NOMO-1 treated with DMSO at 0.1 percent for 48 hours (cell line): ENCODE results near the gene METTL13.
"Not testable (repeated sequence)": the region's sequence is repeated elsewhere in the genome, so short reads cannot be mapped to it uniquely, and the experiment has no call there.

ENCODE experiments used
- DNase-seq: peaks from one replicate; lab custom pipeline; 2025; ENCODE audit not compliant: unreplicated experiment; lab: John Stamatoyannopoulos, UW

Gene METTL13

DNA sequence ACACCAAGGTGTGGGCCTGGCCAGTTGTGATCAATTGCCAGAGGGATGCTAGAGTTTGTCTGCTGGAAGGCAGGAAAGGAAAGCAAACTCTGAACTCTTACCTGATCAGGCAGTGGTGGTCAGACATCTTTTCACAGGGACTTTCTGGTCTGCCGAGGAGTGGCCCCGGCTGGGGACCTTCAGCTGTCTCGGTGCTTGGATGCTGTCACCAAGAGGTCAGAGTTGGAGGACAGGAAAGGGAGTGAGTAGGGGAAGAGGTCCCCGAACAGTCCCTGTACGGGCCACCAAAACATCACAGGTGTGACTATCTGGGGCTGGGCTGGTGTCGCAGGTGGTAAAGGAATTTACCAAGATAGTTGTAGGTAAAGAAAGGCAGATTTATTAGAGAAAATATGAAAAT is 17.7 kb upstream of the METTL13 start:
- DNase-seq: no peak

DNA sequence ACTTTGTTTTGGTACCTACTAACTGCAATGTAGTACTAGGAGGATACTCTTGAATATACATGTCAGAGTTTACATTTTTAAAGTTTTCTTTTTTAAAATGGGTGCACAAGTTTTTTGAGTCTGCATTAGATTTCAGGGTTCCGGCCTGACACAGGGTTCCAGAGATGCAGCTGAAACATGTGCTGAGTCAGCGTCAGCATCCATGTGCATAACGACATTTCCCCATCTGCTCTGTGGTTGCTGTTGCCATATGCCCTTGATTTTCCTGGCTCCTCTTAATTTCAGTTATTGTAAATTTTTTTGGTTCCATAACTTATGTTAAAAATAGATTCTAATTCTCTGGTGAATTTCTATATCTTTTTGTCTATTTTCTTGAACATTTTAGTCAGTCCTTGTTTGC is 12.3 kb upstream of the METTL13 start:
- no peak for DNase-seq

DNA sequence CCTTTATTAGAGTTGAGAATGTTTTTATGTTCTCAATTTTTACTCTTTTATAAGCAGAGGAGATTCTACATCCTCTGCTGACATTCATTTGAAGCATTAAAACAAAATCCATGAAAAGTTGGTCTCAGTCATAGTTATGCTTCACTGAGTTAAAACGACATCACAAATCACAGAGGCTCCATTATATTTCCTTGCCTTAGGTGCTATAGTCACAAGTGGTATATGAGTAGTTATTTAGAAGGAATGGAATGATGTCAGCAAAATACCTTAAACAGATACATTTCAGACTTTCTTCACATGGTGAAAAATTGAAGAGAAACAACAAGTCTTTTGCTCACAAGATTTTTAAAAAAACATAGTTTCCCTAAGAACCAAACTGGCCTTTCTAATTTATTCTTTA is 11.7 kb upstream of the METTL13 start:
- no peak for DNase-seq

DNA sequence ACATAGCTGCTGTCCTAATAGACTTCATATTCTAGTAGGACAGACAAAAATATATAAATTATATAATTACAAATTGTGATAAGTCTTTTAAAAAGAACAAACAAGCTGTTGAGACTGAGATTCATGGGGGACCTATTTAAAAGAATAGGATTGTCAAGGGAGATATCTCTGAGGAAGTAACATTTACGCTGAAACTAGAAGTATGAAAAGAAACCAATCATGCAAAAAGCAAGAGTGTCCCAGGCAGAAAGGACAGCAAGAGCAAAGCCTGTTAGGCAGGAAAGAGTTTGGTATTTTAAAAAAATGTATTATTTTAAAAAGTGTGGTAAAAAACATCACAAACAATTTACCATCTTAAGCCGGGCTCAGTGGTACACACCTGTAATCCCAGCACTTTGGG is 9.1 kb upstream of the METTL13 start:
- no peak for DNase-seq

- no peak for DNase-seq
These were observed 781 bp upstream of the METTL13 start for GRCh38 chr1:171780583-171781175.

GRCh38 chr1:171783816-171784530 is 2.5 kb downstream of the METTL13 start:
- no peak for DNase-seq

DNA sequence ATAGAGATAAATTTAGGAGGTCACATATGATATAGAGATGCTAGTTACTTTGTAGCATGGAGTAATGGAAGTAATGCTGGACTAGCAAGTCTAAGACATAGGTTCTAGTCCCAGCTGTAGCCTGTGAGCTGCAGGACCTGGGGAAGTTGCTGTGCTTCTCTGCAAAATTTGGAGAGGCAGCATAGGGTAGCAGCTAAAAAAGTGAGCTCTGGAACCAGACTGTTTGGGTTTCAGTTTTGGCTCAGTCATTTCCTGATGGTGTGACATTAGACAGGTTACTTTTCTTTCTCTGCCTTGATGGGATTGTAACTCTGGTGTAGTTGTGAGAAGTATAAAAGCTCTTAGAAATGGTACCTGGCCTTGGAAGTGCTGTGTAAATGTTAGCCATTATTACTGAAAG is 3.3 kb downstream of the METTL13 start:
- no peak for DNase-seq

- no peak for DNase-seq
These were observed 4.3 kb downstream of the METTL13 start for GRCh38 chr1:171785766-171786165.

GRCh38 chr1:171786534-171786933 is 5.1 kb downstream of the METTL13 start:
- no peak for DNase-seq

DNA sequence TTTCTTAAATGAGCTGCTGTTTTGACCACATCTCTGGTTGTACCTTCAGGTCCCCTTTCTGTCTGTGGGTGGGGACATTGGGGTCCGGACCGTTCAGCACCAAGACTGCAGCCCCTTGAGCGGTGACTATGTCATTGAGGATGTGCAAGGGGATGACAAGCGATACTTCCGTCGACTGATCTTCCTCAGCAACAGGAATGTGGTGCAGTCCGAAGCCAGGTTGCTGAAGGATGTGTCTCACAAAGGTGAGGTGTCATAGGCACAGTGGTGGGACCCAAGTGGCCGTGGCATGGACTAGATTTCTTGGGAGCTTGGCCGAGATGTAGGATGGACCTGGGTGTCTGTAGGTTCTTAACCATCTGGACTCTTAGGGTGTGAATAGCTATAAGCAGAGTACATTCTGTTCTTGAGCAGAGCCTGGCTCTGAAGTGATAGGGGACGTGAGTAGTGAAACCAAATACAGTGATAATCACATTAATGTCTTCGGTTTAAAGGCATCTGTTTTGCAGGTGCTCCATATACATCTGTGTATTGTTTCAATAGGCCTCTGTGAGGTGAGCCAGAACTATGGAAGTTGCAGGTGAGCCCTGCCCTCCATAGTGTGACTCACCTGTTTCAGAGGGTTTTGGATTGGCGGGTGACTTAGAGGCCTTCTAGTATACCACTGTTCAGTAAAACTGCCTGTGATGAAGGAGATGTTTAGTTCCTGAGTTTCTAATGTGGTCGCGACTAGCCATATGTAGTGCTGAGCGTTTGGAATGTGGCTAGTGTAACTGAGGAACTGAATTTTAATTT is 6.4 kb downstream of the METTL13 start:
- no peak for DNase-seq

- DNase-seq: no peak
These were observed 7.2 kb downstream of the METTL13 start for GRCh38 chr1:171788696-171789095.

DNA sequence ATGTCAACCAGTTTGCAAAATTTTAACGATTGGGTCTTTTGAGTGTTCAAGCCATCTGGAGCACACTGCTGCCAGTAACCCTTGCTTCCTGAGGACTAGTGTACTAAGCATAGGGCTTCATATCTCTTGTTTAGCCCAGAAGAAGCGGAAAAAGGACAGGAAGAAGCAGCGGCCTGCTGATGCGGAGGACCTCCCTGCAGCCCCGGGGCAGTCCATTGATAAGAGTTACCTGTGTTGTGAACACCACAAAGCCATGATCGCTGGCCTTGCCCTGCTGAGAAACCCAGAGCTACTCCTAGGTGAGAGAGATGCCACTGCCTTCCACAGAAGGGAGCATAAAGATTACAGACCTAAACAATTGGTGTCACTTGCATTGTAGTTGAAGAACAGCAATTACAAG is 8.9 kb downstream of the METTL13 start:
- DNase-seq: no peak

DNA sequence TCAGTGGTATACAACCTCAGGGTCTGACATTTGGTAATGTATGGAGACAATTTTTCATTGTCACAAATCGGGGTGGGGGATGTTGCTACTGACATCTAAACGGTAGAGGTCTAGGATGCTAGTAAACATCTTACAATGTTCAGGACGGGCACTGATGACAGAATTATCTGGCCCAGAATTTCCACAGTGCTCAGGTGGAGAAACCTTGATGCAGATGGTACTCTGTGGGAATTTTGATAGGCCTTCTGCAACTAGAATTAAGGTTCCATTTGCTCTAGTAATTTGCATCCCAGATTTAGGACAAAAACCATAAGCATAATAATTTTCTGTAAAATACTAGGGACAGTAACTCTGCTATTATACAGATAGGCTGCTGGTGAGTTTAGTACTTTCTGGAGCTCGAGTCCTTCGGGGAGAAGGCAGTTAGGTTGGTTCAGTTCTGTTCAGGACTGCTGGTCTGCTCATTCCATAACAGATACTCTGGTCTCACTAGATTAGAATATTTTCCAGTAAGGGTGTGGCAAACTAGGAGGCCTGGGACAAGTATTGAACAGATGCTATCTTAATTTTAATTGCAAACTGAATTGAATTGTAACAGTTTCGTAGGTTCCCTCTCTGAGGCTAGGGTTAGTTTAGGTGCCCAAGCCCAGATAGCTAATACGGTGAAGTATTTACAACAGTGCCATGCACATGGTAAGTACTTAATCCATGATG is 11.4 kb downstream of the METTL13 start:
- no peak for DNase-seq

DNA sequence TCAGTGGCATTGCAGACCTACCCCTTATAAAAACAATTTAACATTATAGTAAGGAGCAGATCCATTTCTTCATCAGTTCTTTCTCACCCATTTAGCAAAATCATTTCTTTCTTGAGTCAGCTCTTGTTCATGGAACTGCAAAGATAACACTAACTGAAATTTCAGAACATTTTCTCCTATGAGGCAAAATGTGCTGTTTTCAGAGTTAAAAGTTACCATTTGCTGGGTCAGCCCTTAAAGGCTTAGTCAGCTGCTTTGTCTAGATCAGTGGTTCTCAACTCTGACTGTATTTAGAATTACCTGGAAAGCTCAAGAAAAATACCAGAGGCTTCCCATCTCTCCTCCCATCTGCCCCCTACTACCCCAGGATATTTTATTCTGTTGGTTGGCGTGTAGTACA is 12.2 kb downstream of the METTL13 start:
- DNase-seq: no peak

DNA sequence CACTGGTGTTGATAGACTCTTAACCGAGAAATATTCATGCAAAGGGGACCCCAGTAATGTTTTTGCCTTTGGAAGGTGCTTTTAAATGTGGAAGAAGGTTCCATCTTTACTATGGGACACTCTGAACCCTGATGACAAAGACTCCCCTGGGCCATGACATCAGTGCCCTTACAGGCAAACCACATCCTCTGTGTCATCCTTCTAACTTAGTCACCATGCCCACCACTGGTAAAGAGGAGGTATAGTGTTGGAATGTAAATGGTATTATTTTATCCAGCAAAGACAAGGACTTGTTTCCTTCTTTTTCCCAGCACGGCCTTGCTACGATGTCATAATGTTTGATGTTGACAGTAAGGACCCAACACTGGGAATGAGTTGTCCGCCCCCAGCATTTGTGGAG is 12.6 kb downstream of the METTL13 start:
- DNase-seq: no peak

DNA sequence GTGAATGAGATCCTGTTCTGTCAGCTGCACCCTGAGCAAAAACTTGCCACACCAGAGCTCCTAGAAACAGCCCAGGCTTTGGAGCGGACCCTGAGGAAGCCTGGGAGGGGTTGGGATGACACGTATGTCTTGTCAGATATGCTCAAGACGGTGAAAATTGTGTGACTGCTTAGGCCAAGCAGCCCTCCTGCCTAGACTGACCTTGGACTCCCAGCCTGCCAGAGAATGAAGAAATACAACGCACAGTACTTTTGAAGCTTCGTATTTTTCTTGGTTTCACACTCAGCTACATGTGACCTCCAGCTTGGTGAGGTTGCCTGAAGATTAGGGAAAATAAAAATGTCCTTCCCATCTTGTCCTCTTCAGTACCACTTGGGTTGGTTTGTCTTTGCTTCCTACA is 15.1 kb downstream of the METTL13 start:
- no peak for DNase-seq

DNA sequence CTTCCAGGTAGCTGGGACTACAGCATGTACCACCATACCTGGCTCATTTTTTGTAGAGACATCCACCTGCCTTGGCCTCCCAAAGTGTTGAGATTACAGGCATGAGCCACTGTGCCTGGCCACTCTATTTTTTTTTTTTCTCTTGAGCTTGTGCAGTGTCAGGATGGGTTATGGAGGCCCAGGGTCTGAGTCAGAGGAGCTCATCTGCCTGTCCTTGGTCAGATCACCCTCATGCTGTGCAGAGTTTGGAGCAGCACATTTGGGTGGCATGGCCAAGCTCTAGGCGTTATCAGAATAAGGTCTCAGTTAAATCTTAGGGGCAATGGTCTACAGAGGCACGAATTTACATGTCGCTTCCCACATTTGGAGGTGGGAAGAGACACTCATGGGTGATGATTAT is 16.9 kb downstream of the METTL13 start:
- no peak for DNase-seq

GRCh38 chr1:171798765-171799164 is 17.3 kb downstream of the METTL13 start:
- DNase-seq: no peak

GRCh38 chr1:171799166-171799565 is 17.7 kb downstream of the METTL13 start:
- no peak for DNase-seq

GRCh38 chr1:171799698-171800097 is 18.2 kb downstream of the METTL13 start:
- DNase-seq: not testable (repeated sequence)

DNA sequence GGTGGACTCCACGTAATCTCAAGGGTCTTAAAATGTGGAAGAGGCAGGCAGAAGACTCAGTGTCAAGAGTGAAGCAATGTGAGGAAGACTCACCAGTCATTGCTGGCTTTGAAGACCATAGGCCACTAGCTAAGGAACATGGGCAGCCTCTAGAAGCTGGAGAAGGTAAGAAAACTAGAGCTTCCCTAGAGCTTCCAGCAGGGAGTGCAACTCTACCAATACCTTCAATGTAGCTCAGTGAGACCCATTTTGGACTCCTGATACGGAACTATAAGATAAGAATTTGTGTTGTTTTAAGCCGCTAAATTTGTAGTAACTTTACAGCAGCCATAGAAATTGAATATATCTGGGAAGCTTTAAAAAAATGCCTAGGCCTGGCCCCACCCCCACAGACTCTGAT is 18.9 kb downstream of the METTL13 start:
- DNase-seq: no peak

DNA sequence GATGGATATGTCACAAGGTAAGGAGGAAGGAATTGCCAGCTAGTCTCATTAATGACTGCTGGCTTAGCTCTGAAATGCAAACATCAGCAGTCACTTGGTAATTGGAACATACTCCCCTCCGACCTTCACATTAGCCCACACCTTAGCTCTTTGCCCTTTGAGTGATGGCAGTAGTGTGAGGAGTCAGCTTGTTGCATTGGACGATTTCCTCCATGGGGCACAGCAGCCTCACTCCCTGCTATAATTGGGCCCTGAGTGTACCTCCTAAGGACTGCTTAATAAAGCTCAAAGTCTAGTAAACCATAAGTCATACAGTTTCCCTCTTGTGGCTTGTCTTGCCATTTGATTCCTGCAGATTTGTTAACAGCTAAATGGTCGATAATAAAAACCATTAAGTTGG is 19.4 kb downstream of the METTL13 start:
- no peak for DNase-seq
